Measurements from ENCODE around the gene SMYD3.
A peak's percentile ranks its signal among the peaks of the same experiment; 100 is the strongest.

Gene SMYD3

DNA sequence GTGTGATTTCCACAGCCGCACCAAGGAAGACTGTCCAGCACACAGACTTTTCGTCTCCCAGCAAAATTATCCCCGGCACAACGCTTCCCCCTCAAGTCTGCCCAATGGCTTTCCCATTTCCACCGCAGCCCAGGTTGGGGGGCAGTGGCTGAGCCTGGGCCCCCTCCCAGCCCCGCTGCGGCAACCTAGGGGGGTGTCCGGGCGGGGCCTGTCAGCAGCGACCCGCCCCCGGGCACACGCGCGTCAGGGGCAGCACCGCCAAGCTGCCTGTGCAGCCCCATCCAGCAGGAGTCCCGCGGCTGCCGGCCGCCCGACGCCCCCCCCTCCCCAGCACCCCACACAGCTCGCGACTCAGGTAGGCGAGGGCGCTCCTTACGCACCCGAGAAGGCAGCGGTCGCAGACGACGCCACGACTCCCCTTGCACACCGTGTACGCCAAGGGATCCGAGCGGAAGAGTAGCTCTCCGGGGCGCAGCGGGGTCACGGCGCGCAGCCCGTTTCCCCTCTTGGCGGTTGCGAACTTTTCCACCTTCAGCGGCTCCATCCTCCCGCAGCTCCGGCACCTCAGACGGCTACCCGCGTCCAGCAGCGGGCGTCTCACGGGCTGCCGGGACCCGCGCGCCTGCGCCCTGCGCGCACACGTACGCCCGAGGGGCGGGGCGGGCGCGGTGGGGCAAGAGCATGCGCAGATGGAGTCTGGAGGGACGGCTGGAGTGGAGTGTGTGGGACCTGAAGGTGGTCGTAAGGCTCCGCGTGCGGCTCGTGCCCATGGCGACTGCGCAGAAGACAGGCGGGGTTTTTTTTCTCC, at the start of gene SMYD3:
Gene SMYD3, minus strand, starts transcription at position 606 of the 808 bp plus-strand sequence.
- no peaks in the 10 kb centered on the region for H3K9me3 ChIP-seq (ENCODE audit: low read length)
- H3K27ac ChIP-seq (ENCODE audit: low read depth, low read length) = peak within 1 kb of the TSS; percentile 62
- no peaks in the 10 kb centered on the region for H3K27me3 ChIP-seq (ENCODE audit: control insufficient read depth in 1 of 2, insufficient read depth in 2 of 2, low read length in 2 of 2)
- H3K4me1 ChIP-seq (ENCODE audit: insufficient read depth, low read length) = peaks cover 15% of the 10 kb centered on the region
- no peaks in the 10 kb centered on the region for H3K36me3 ChIP-seq (ENCODE audit: insufficient read depth, low read length)
- no peak within 1 kb of the TSS for H3K9ac ChIP-seq (ENCODE audit: low read length)
- peak within 1 kb of the TSS; percentile 72 to 93 for H3K4me3 ChIP-seq (ENCODE audit: low read depth in 1 of 2, low read length in 2 of 2)

DNA sequence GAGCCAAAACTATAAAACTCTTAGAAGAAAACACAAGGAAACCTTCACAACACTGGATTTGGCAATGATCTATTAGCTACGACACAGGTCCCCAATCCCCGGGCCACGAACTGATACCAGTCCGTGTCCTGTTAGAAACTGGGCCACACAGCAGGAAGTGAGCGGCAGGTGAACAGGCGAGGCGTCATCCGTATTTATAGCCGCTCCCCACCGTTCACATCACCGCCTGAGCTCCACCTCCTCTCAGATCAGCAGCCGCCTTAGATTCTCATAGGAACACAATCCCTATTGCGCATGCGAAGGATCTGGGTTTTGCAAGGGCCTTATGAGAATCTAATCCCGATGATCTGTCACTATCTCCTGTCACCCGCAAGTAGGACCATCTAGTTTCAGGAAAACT, 47.1 kb upstream of the SMYD3 start:
- H3K4me1 ChIP-seq (ENCODE audit: insufficient read depth, low read length) = no peaks in the 10 kb centered on the region
- H3K27ac ChIP-seq (ENCODE audit: low read depth, low read length) = no peak overlapping the region
- H3K27me3 ChIP-seq (ENCODE audit: control insufficient read depth in 1 of 2, insufficient read depth in 2 of 2, low read length in 2 of 2) = no peaks in the 10 kb centered on the region
- H3K36me3 ChIP-seq (ENCODE audit: insufficient read depth, low read length) = peaks cover 34% of the 10 kb centered on the region
- H3K9me3 ChIP-seq (ENCODE audit: low read length) = no peaks in the 10 kb centered on the region
- H3K4me3 ChIP-seq (ENCODE audit: low read depth in 1 of 2, low read length in 2 of 2) = no peak overlapping the region
- no peak overlapping the region for H3K9ac ChIP-seq (ENCODE audit: low read length)

DNA sequence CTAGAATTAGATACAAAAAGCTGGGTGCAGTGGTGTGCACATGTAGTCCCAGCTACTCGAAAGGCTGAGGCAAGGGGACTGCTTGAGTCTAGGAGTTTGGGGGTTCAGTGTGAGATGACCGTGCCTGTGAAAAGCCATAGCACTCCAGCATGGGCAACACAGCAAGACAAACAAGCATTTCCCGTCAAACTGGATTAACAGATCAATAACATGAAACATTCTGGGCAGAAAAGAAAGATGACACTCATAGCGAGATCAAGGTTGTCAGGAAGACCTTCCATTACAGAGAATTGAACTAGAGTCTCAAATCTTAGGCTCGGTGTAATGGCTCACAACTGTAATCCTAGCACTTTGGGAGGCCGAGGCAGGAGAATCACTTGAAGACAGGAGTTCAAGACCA, 45.0 kb upstream of the SMYD3 start:
- Histone ChIP-seq H3K4me1 (ENCODE audit: insufficient read depth, low read length) (no peaks in the 10 kb centered on the region), H3K27me3 (ENCODE audit: control insufficient read depth in 1 of 2, insufficient read depth in 2 of 2, low read length in 2 of 2) (no peaks in the 10 kb centered on the region), H3K4me3 (ENCODE audit: low read depth in 1 of 2, low read length in 2 of 2) (no peak overlapping the region), H3K27ac (ENCODE audit: low read depth, low read length) (no peak overlapping the region), H3K36me3 (ENCODE audit: insufficient read depth, low read length) (peaks cover 39% of the 10 kb centered on the region), H3K9ac (ENCODE audit: low read length) (no peak overlapping the region), H3K9me3 (ENCODE audit: low read length) (no peaks in the 10 kb centered on the region)

DNA sequence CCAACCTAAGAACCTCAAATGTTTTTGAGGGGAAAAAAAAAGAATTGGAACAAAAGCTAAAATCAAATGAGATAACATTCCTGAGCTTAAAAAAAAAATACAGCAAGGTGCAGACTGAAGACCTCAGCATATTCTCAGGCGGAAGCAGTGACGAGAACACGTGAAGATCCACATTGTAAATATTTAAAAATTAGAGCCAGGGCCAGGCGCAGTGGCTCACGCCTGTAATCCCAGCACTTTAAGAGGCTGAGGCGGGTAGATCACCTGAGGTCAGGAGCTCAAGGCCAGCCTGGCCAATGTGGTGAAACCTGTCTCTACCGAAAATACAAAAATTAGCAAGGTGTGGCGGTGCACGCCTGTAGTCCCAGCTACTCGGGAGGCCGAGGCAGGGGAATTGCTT, 43.3 kb upstream of the SMYD3 start:
- H3K4me1 ChIP-seq (ENCODE audit: insufficient read depth, low read length) = no peaks in the 10 kb centered on the region
- H3K4me3 ChIP-seq (ENCODE audit: low read depth in 1 of 2, low read length in 2 of 2) = no peak overlapping the region
- H3K36me3 ChIP-seq (ENCODE audit: insufficient read depth, low read length) = peaks cover 36% of the 10 kb centered on the region
- H3K9me3 ChIP-seq (ENCODE audit: low read length) = no peaks in the 10 kb centered on the region
- H3K27ac ChIP-seq (ENCODE audit: low read depth, low read length) = no peak overlapping the region
- H3K9ac ChIP-seq (ENCODE audit: low read length) = no peak overlapping the region
- H3K27me3 ChIP-seq (ENCODE audit: control insufficient read depth in 1 of 2, insufficient read depth in 2 of 2, low read length in 2 of 2) = no peaks in the 10 kb centered on the region

DNA sequence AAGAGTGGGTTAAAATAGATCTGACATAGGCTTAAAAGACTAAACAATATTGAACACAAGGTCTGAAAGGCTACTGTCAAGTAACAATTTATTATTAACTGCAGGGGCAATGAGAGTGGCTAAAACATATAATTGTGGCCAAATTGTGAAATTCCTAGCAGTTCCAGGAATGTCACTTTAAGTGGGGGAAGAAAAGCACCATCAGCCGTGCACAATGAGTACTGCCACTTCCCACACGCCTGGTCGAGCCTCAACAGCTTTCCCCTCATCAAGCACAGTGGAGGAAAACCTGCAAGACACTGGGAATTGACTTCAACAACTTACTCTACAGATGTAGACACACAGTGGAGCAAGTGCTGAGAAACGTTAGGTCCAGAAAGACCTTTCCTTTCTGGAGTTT, 42.6 kb upstream of the SMYD3 start:
- Histone ChIP-seq H3K36me3 (ENCODE audit: insufficient read depth, low read length) (peaks cover 31% of the 10 kb centered on the region), H3K4me1 (ENCODE audit: insufficient read depth, low read length) (no peaks in the 10 kb centered on the region)

DNA sequence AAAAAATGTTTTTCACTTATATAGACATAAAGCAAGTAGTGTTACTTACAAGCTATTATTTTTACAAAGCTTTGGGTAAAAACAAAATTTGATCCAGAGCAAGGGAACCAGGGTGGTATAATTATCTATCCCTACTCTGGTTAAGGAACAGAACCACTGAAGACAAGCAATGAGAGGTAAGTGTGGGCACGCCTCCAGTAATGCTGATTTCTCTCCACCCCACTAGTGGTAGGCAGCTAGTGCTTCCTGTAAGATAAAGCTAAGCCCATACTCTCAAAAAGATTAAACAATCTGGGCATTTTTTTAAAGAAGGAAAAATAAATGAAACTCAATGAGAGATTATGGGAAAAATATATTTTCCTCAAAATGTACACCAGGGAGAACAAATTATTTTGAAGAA, 36.9 kb upstream of the SMYD3 start:
- Histone ChIP-seq H3K9me3 (ENCODE audit: low read length) (no peaks in the 10 kb centered on the region), H3K36me3 (ENCODE audit: insufficient read depth, low read length) (peaks cover 32% of the 10 kb centered on the region), H3K4me3 (ENCODE audit: low read depth in 1 of 2, low read length in 2 of 2) (no peak overlapping the region), H3K27ac (ENCODE audit: low read depth, low read length) (no peak overlapping the region), H3K27me3 (ENCODE audit: control insufficient read depth in 1 of 2, insufficient read depth in 2 of 2, low read length in 2 of 2) (no peaks in the 10 kb centered on the region), H3K9ac (ENCODE audit: low read length) (no peak overlapping the region), H3K4me1 (ENCODE audit: insufficient read depth, low read length) (no peaks in the 10 kb centered on the region)

More for the DNA sequence above, 42.6 kb upstream of the SMYD3 start:
- Histone ChIP-seq H3K9me3 (ENCODE audit: low read length) (no peaks in the 10 kb centered on the region), H3K27ac (ENCODE audit: low read depth, low read length) (no peak overlapping the region), H3K4me3 (ENCODE audit: low read depth in 1 of 2, low read length in 2 of 2) (no peak overlapping the region), H3K9ac (ENCODE audit: low read length) (no peak overlapping the region), H3K27me3 (ENCODE audit: control insufficient read depth in 1 of 2, insufficient read depth in 2 of 2, low read length in 2 of 2) (no peaks in the 10 kb centered on the region)

DNA sequence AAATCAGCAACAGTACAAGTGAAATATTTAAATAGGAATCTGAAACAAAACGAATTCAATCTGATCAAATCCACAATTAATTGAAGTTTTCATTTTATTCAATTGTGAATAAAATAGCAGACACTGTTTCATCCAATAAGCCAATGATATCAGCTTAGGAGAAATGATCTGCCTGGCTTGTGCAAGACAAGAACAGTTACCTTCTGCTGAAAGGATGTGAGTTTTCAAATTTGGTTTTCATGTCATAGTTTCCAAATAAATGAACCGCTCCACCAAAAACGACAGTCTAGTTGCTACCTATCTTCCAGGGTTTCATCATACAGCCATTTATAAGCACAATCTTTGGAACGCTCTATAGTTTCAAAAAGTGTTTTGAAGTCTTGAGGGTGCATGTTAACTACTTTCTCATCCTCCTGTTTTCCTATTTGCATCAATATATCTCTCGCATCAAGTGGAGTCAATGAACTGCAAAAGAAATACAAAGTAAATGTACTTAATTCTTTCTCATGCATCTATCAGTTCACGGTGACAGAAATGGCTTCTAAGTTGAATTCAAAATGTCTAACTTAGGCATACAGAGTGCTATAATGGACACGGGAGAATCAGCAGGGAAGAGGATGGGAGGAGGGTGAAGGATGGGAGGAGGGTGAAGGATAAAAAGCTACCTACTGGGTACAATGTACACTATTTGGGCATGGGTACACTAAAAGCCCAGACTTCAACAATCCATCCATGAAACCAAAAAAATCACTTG, 33.8 kb upstream of the SMYD3 start:
- Histone ChIP-seq H3K36me3 (ENCODE audit: insufficient read depth, low read length) (peaks cover 26% of the 10 kb centered on the region), H3K27me3 (ENCODE audit: control insufficient read depth in 1 of 2, insufficient read depth in 2 of 2, low read length in 2 of 2) (no peaks in the 10 kb centered on the region), H3K27ac (ENCODE audit: low read depth, low read length) (no peak overlapping the region), H3K9ac (ENCODE audit: low read length) (no peak overlapping the region), H3K4me3 (ENCODE audit: low read depth in 1 of 2, low read length in 2 of 2) (no peak overlapping the region), H3K9me3 (ENCODE audit: low read length) (no peaks in the 10 kb centered on the region), H3K4me1 (ENCODE audit: insufficient read depth, low read length) (no peaks in the 10 kb centered on the region)

DNA sequence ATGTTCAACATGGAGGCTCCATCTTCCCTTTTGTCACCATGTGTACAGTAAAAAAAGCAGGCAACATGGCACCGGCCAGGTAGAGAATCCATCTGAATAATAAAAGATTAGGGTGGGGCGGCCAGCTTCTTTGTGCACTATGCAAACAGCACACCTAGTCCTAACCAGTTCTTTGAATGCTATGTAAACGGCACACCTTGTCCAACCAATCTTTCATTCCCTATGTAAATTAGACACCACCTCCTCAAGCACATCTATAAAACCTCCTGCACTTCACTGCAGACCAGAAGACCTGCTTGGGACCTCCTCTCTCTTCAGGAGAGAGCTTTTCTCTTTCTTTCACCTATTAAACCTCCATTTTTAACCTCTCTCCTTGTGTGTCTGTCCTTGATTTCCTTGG, 30.8 kb upstream of the SMYD3 start:
- Histone ChIP-seq H3K4me1 (ENCODE audit: insufficient read depth, low read length) (no peaks in the 10 kb centered on the region), H3K4me3 (ENCODE audit: low read depth in 1 of 2, low read length in 2 of 2) (no peak overlapping the region), H3K36me3 (ENCODE audit: insufficient read depth, low read length) (peaks cover 13% of the 10 kb centered on the region), H3K27ac (ENCODE audit: low read depth, low read length) (no peak overlapping the region), H3K27me3 (ENCODE audit: control insufficient read depth in 1 of 2, insufficient read depth in 2 of 2, low read length in 2 of 2) (no peaks in the 10 kb centered on the region), H3K9ac (ENCODE audit: low read length) (no peak overlapping the region), H3K9me3 (ENCODE audit: low read length) (no peaks in the 10 kb centered on the region)

DNA sequence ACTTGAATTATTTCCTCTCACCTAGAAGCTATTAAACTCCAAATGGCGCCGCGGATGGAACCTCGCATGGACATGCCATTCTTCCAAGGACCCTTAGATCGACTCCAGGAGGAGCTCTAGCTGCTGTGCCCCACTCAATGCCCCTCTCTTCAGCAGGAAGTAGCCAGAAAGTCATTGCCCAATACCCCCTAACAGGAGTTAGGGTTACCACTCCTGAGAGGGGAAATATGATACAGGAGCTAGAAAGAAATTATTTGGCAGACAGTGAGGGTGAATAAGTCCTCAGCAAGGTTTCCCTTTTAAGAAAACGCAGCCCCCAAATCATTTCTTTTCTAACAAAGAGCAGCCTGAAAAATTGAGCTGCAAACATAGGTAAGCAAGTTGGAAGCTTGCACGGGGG, 30.4 kb upstream of the SMYD3 start:
- no peak overlapping the region for H3K4me3 ChIP-seq (ENCODE audit: low read depth in 1 of 2, low read length in 2 of 2)
- H3K4me1 ChIP-seq (ENCODE audit: insufficient read depth, low read length) = no peaks in the 10 kb centered on the region
- H3K9me3 ChIP-seq (ENCODE audit: low read length) = no peaks in the 10 kb centered on the region
- no peak overlapping the region for H3K9ac ChIP-seq (ENCODE audit: low read length)
- H3K27me3 ChIP-seq (ENCODE audit: control insufficient read depth in 1 of 2, insufficient read depth in 2 of 2, low read length in 2 of 2) = no peaks in the 10 kb centered on the region
- no peak overlapping the region for H3K27ac ChIP-seq (ENCODE audit: low read depth, low read length)
- H3K36me3 ChIP-seq (ENCODE audit: insufficient read depth, low read length) = peaks cover 13% of the 10 kb centered on the region

DNA sequence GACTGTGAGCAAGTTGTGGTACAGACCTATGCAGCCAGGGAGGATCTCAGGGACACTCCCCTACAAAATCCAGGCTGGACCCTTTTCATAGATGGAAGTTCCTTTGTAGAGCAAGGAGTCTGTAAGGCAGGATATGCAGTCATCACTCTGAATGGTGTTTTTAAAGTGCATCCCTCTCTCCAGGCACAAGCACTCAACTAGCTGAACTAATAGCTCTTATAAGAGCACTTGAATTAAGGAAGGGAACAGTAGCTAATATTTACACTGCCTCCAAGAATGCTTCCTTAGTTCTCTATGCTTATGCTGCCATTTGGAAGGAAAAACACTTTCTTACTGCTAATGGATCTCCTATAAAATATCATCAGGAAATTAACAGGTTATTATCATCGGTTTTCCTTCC, 27.0 kb upstream of the SMYD3 start:
- H3K27ac ChIP-seq (ENCODE audit: low read depth, low read length) = no peak overlapping the region
- no peaks in the 10 kb centered on the region for H3K36me3 ChIP-seq (ENCODE audit: insufficient read depth, low read length)
- H3K4me1 ChIP-seq (ENCODE audit: insufficient read depth, low read length) = no peaks in the 10 kb centered on the region
- peaks cover 8% of the 10 kb centered on the region for H3K9me3 ChIP-seq (ENCODE audit: low read length)
- no peak overlapping the region for H3K9ac ChIP-seq (ENCODE audit: low read length)
- no peaks in the 10 kb centered on the region for H3K27me3 ChIP-seq (ENCODE audit: control insufficient read depth in 1 of 2, insufficient read depth in 2 of 2, low read length in 2 of 2)
- H3K4me3 ChIP-seq (ENCODE audit: low read depth in 1 of 2, low read length in 2 of 2) = no peak overlapping the region

DNA sequence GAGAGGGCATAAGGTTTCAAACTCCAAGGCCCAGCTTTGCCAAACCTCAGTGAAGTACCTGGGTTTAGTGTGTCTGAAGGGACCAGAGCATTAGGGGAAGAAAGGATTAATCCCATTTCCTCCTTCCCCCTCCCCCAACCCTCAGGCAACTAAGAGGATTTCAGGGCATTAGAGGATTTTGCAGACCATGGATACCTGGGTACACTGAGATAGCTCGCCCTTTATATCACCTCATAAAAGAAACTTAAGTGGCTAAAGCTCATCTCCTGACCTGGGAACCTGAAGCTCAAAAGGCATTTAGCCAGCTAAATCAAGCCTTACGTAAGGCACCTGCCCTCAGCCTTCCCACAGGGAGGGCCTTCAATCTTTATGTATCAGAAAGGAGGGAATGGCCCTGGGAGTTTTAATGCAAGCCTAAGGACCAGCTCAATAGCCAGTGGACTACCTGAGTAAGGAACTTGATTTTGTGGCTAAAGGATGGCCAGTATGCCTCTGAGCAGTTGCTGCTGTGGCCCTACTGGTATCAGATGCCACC, 26.4 kb upstream of the SMYD3 start:
- Histone ChIP-seq H3K36me3 (ENCODE audit: insufficient read depth, low read length) (no peaks in the 10 kb centered on the region), H3K27me3 (ENCODE audit: control insufficient read depth in 1 of 2, insufficient read depth in 2 of 2, low read length in 2 of 2) (no peaks in the 10 kb centered on the region), H3K27ac (ENCODE audit: low read depth, low read length) (no peak overlapping the region), H3K9ac (ENCODE audit: low read length) (no peak overlapping the region), H3K4me1 (ENCODE audit: insufficient read depth, low read length) (no peaks in the 10 kb centered on the region), H3K9me3 (ENCODE audit: low read length) (peaks cover 8% of the 10 kb centered on the region), H3K4me3 (ENCODE audit: low read depth in 1 of 2, low read length in 2 of 2) (no peak overlapping the region)
